K562 treated with DMSO at 1 percent for 12 hours (cell line): ENCODE data around the gene ITGB1BP2. TPM values are rescaled to one million over a fixed set of nuclear protein-coding genes. Genes with fewer than 3 reads are reported as not detected.

Experiments
- total RNA-seq: library from RNA; unstranded; fragments of 300-600 nt; gene quantifications from 2 replicates; pipeline ENCODE4 v1.2.3, GENCODE V29; 2022; ENCODE audit not compliant: insufficient read depth

The ITGB1BP2 gene
- 0.99 and 1.5 TPM in 2 replicates for total RNA-seq

DNA sequence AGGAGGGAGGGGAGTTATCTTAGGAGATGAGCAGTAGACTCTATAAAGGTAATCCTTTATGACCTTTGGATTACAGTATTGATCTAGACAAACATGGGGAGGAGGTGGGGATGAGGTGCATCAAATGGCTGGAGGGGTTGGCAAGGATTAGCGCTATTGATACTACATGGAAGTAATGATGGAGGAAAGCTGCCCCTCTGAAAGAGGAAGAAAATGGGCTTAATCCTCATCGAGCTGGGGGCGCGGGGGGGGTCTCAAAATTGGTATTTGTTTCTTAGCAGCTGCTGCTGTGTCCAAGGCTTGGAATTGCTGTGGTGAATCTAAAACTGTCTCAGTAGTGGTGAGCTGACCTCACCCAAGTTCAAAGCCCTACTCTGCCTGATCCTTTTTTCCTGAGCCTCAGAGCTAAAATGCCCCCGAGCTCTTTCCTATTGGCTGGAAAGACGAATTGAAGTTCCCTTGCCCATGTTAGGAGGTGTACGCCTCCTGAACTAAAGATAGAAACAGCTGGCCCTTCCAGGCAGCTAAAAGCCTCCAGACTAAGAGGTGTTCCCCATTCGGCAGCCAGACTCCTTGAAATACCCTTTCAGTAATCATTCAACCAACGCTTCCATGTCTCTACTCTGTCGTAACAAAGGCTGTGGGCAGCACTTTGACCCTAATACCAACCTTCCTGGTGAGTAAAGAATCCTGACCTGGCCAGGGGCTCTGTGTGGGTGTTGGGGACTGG is at the start of gene ITGB1BP2:
TSS of gene ITGB1BP2 (plus strand) at position 556 of the 730 bp plus-strand sequence. CDS start at position 613, 57 bp downstream.

GRCh38 chrX:71254092-71254963 is 47.2 kb upstream of the ITGB1BP2 start, which contains the start of gene ZMYM3:
TSS of gene ZMYM3 (minus strand) at chrX:71254140. CDS start at chrX:71253255, 885 bp downstream.

DNA sequence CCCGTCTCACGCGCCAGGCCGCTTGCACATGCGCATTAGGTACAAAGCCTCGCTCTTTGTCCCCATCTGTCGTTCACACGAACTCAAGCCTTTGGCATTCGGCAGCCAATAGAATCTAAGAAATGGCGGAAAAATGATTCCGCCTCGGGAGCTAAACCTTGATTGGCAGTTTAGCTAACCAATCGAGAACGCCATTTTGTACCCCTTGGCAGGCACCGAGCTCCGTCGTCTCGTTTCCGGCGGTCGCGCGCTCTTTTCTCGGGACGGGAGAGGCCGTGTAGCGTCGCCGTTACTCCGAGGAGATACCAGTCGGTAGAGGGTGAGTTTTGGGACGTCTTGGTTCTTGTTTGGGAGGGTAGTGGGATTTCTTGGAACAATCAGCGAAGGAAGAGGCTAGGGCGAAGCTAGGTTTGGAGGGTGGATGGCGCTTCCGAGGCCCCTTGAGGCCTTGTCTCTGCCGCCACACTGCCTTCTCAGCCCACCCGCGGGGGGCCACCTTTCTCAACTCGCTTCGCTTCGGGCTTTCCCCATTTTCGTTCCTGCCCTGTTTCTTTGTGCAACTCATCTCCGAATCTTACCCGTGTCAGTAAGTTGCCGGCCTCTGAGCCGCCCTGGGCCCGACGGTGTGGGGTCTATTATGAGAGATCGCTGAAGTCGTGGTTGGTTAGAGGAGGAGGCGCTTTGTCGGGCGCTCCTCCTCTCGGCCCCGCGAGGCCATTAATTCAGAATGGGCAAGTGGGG is 18.0 kb upstream of the ITGB1BP2 start, which contains the start of gene NONO:
TSS of gene NONO (plus strand) at position 233 of the 741 bp plus-strand sequence. CDS start 7,003 bp downstream, outside the sequence.

Other genes with a start within 250 kb of the ITGB1BP2 start
- 23.3 and 39.3 TPM in 2 replicates for gene SNX12, start 233.4 kb upstream of the ITGB1BP2 start, total RNA-seq
- gene FOXO4, start 205.9 kb upstream of the ITGB1BP2 start, total RNA-seq, result 15.4 and 24.4 TPM in 2 replicates
- 1.5 TPM in 1 of 2 replicates, not detected in the other for gene CXorf65, start 195.0 kb upstream of the ITGB1BP2 start, total RNA-seq
- 6.2 and 7.0 TPM in 2 replicates for gene IL2RG, start 190.2 kb upstream of the ITGB1BP2 start, total RNA-seq
- gene MED12, start 183.2 kb upstream of the ITGB1BP2 start, total RNA-seq, result 7.6 and 52.7 TPM in 2 replicates
- gene NLGN3, start 156.9 kb upstream of the ITGB1BP2 start, total RNA-seq, result 0.58 and 2.1 TPM in 2 replicates
- not detected in 2 replicates for gene GJB1, start 78.5 kb upstream of the ITGB1BP2 start, total RNA-seq
- gene ZMYM3, start 47.6 kb upstream of the ITGB1BP2 start, total RNA-seq, result 8.2 and 26.9 TPM in 2 replicates
- 216 and 402 TPM in 2 replicates for gene NONO, start 18.1 kb upstream of the ITGB1BP2 start, total RNA-seq
- 6.0 and 25.3 TPM in 2 replicates for gene TAF1, start 64.6 kb downstream of the ITGB1BP2 start, total RNA-seq
- gene OGT, start 231.4 kb downstream of the ITGB1BP2 start, total RNA-seq, result 18.4 and 99.9 TPM in 2 replicates